Tibial nerve (tissue), 4 donors: ENCODE results near the gene EP400. TPM values are rescaled to one million over a fixed set of nuclear protein-coding genes. Genes with fewer than 3 reads are reported as not detected.

ENCODE experiments used
- DNase-seq, 2 donors: peaks; one replicate each; pipeline ENCODE4 v3.0.0-alpha.2; 2019; ENCODE audit warnings: low spot score in 2 of 2
- H3K27ac ChIP-seq, 4 donors: fragments of 200-600 bp; sonication (generic) in 3 of 4; one replicate each; pipeline ENCODE4 v1.5.1; 2017 to 2019; ENCODE audit warnings: mild to moderate bottlenecking in 1 of 4
- H3K27me3 ChIP-seq, 2 donors: fragments of 200-600 bp; sonication (generic) in 1 of 2; one replicate each; pipeline versions ENCODE4 v1.5.1 to v1.6.0; 2017 to 2019
- H3K36me3 ChIP-seq, 3 donors: fragments of 200-600 bp; sonication (generic); one replicate each; pipeline ENCODE4 v1.5.1; 2018 to 2019
- H3K4me1 ChIP-seq, 4 donors: fragments of 200-600 bp; sonication (generic) in 3 of 4; one replicate each; pipeline ENCODE4 v1.5.1; 2017 to 2019
- H3K4me3 ChIP-seq, 4 donors: fragments of 200-600 bp; sonication (generic) in 3 of 4; one replicate each; pipeline ENCODE4 v1.5.1; 2017 to 2019; ENCODE audit warnings: mild to moderate bottlenecking in 1 of 4, moderate library complexity in 1 of 4
- H3K9me3 ChIP-seq, 4 donors: fragments of 200-600 bp; sonication (generic) in 3 of 4; one replicate each; pipeline ENCODE4 v1.5.1; 2017 to 2019
- CTCF ChIP-seq, 5 experiments: fragments of 200-600 bp in 3 of 5; fragments of 450-650 bp in 2 of 5; sonication (generic) in 3 of 5; IDR thresholded peaks; one replicate each; pipeline ENCODE4 v1.5.1; 2016 to 2019; ENCODE audit warnings: antibody characterized with exemption in 5 of 5, mild to moderate bottlenecking in 3 of 5, moderate library complexity in 2 of 5
- EP300 ChIP-seq, 2 donors: sonication (generic); formaldehyde crosslinking; IDR thresholded peaks; one replicate each; pipeline ENCODE4 v1.6.1; 2017; ENCODE audit warnings: antibody characterized with exemption in 2 of 2, mild to moderate bottlenecking in 1 of 2
- POLR2A ChIP-seq, 2 donors: fragments of 450-650 bp; IDR thresholded peaks; one replicate each; pipeline ENCODE4 v1.6.1; 2017; ENCODE audit warnings: antibody characterized with exemption in 2 of 2, mild to moderate bottlenecking in 2 of 2, moderate library complexity in 2 of 2
- WGBS, 2 donors: methylation state at CpG; one replicate each; pipeline ENCODE4 v1.1.5; 2018; 5-methylcytosine and 5-hydroxymethylcytosine counted together
- small RNA-seq: library from RNA; depleted of rRNA; stranded (forward); fragments of <200 nt; gene quantifications from one replicate; pipeline ENCODE3, GENCODE V24; 2016
- total RNA-seq, 4 donors: library from RNA; depleted of rRNA; stranded (reverse); fragments of >200 nt; gene quantifications; one replicate each; pipeline ENCODE4 v1.1.0, GENCODE V29; 2016

Gene EP400
- total RNA-seq, 4 donors from 2014 or later: 27.8 to 41.4 (median 32.2) TPM

GRCh38 chr12:132125736-132126135 is 176.0 kb downstream of the EP400 start:
- Histone ChIP-seq H3K4me3 (no peak overlapping the region), H3K36me3 (peaks cover 0 to 90% (median 14%) of the 10 kb centered on the region in 3 donors), H3K27ac (no peak overlapping the region), H3K27me3 (no peaks in the 10 kb centered on the region), H3K9me3 (peaks cover 0 to 11% (median 0%) of the 10 kb centered on the region in 4 donors), H3K4me1 (no peaks in the 10 kb centered on the region)
- DNase-seq: no peak
- TF ChIP-seq EP300 (IDR thresholded peaks at IDR 0.05): no peak
- no peak for TF ChIP-seq POLR2A (IDR thresholded peaks at IDR 0.05)
- TF ChIP-seq CTCF (IDR thresholded peaks at IDR 0.05): no peak
- 94 to 96% methylated on average over 12 of the region's 12 CpGs for WGBS, 2 donors

DNA sequence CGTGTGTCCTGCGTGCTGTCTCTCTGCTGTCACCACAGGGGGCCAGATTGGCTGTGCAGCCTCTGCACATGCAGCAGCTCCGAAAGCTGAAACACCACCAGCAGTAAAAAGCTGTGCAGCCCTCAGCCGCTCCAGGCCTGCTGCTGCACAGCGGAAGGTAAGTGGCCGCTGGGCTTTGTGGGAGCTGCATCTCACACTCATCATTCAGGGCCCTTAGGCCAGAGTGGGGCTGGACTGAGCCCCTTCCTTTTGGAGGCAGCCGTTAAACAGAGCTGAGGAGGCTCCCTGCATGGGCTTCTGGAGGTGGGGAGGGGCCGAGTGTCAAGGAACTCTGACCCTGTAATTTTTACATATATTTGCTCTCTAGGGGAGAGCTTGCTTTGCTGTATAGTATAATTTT is 177.3 kb downstream of the EP400 start:
- Histone ChIP-seq H3K27ac (no peak overlapping the region), H3K36me3 (peaks cover 0 to 77% (median 14%) of the 10 kb centered on the region in 3 donors), H3K4me1 (no peaks in the 10 kb centered on the region), H3K9me3 (peaks cover 0 to 11% (median 0%) of the 10 kb centered on the region in 4 donors), H3K4me3 (no peak overlapping the region), H3K27me3 (no peaks in the 10 kb centered on the region)
- no peak for DNase-seq
- TF ChIP-seq CTCF (IDR thresholded peaks at IDR 0.05): no peak
- WGBS, 2 donors: 97 to 99% methylated on average over 6 to 8 of the region's 8 CpGs

DNA sequence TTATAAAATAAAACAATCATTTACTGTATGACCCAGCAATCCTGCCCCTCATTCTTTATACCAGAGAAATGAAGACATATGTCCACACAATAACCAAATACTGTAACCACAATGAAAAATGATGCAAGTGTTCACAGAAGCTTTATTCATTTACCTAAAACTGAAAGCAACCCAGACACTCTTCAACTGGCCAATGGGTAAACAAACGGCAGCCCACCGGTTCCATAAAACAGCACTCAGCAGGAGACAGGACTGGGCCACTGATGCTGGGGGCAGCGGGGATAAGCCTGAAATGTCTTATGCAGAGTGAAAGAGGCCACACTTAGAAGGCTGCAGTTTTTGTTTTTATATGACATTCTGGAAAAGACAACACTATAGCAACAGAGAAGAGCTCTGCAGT is 179.3 kb downstream of the EP400 start:
- 94 to 95% methylated on average over 3 of the region's 3 CpGs for WGBS, 2 donors
- Histone ChIP-seq H3K27ac (no peak overlapping the region), H3K4me3 (no peak overlapping the region), H3K36me3 (peaks cover 0 to 57% (median 14%) of the 10 kb centered on the region in 3 donors), H3K27me3 (no peaks in the 10 kb centered on the region), H3K4me1 (no peaks in the 10 kb centered on the region), H3K9me3 (peaks cover 0 to 11% (median 0%) of the 10 kb centered on the region in 4 donors)
- DNase-seq: no peak
- TF ChIP-seq EP300 (IDR thresholded peaks at IDR 0.05) (no peak), CTCF (IDR thresholded peaks at IDR 0.05) (no peak), POLR2A (IDR thresholded peaks at IDR 0.05) (no peak)

- H3K4me1 ChIP-seq: no peaks in the 10 kb centered on the region
- H3K27me3 ChIP-seq: no peaks in the 10 kb centered on the region
- 87 to 93% methylated on average over 9 to 14 of the region's 14 CpGs for WGBS, 2 donors
- H3K4me3 ChIP-seq: no peak overlapping the region
- no peak overlapping the region for H3K27ac ChIP-seq
- TF ChIP-seq EP300 (IDR thresholded peaks at IDR 0.05): no peak
- TF ChIP-seq CTCF (IDR thresholded peaks at IDR 0.05): no peak
- no peak for TF ChIP-seq POLR2A (IDR thresholded peaks at IDR 0.05)
- peaks cover 0 to 11% (median 0%) of the 10 kb centered on the region in 4 donors for H3K9me3 ChIP-seq
- no peak for DNase-seq
- H3K36me3 ChIP-seq: peaks cover 0 to 40% (median 10%) of the 10 kb centered on the region in 3 donors
These were observed 180.9 kb downstream of the EP400 start for GRCh38 chr12:132130690-132131089.

Small RNA genes within 50 kb of the gene (small RNA-seq; reads per million reads assigned to genes)
- gene AC131009.3 (not detected), gene AC137590.2 (not detected), gene SNORA49 (1.2 reads per million, percentile 32 among the genes with 10 or more reads in this experiment)

Other genes starting within 250 kb of the EP400 start
- 10 to 100 TPM; 49.8 to 88.8 (median 71.3) TPM for gene SFSWAP, start 238.9 kb upstream of the EP400 start, total RNA-seq
- 10 to 100 TPM; 10.9 to 65.3 (median 32.6) TPM for gene MMP17, start 121.5 kb upstream of the EP400 start, total RNA-seq
- 10 to 100 TPM; 19.9 to 52.2 (median 38.0) TPM for gene ULK1, start 55.3 kb upstream of the EP400 start, total RNA-seq
- gene PUS1, start 20.7 kb upstream of the EP400 start, total RNA-seq: 10 to 100 TPM in 3 of 4 donors, 1 to 10 TPM in 1; 8.3 to 44.1 (median 15.6) TPM
- 10 to 100 TPM; 15.5 to 43.8 (median 28.7) TPM for gene DDX51, start 194.4 kb downstream of the EP400 start, total RNA-seq
- 10 to 100 TPM in 3 of 4 donors, 1 to 10 TPM in 1; 8.2 to 24.9 (median 17.0) TPM for gene NOC4L, start 194.5 kb downstream of the EP400 start, total RNA-seq